ENCODE results near the gene KCNK6.

KCNK6 gene

GRCh38 chr19:38303517-38304351 lies 15.9 kb upstream of the KCNK6 start, which contains the start of gene C19orf33:
TSS of gene C19orf33 (plus strand) at chr19:38304251. CDS start at chr19:38304262, 11 bp downstream.
- no peak for DNase-seq (ENCODE audit: low read depth)
- H3K4me3 ChIP-seq (ENCODE audit: low read depth, low read length), result no peak within 1 kb of the TSS

GRCh38 chr19:38304352-38304865 lies 15.2 kb upstream of the KCNK6 start:
- H3K4me3 ChIP-seq (ENCODE audit: low read depth, low read length), result no peak overlapping the region
- TF ChIP-seq POLR2A (IDR thresholded peaks at IDR 0.05; ENCODE audit: extremely low read depth, insufficient read length) (no peak), MAX (IDR thresholded peaks at IDR 0.05; ENCODE audit: low read depth, low read length) (no peak), MYC (IDR thresholded peaks at IDR 0.05; ENCODE audit: low read depth, low read length) (no peak)
- TF ChIP-seq, protein P1, sequence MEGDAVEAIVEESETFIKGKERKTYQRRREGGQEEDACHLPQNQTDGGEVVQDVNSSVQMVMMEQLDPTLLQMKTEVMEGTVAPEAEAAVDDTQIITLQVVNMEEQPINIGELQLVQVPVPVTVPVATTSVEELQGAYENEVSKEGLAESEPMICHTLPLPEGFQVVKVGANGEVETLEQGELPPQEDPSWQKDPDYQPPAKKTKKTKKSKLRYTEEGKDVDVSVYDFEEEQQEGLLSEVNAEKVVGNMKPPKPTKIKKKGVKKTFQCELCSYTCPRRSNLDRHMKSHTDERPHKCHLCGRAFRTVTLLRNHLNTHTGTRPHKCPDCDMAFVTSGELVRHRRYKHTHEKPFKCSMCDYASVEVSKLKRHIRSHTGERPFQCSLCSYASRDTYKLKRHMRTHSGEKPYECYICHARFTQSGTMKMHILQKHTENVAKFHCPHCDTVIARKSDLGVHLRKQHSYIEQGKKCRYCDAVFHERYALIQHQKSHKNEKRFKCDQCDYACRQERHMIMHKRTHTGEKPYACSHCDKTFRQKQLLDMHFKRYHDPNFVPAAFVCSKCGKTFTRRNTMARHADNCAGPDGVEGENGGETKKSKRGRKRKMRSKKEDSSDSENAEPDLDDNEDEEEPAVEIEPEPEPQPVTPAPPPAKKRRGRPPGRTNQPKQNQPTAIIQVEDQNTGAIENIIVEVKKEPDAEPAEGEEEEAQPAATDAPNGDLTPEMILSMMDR (IDR thresholded peaks at IDR 0.05; ENCODE audit: low read depth, low read length), result no peak
- no peak for DNase-seq (ENCODE audit: low read depth)

More at GRCh38 chr19:38303517-38304351, 15.9 kb upstream of the KCNK6 start, which contains the start of gene C19orf33:
- TF ChIP-seq POLR2A (IDR thresholded peaks at IDR 0.05; ENCODE audit: extremely low read depth, insufficient read length) (no peak), MYC (IDR thresholded peaks at IDR 0.05; ENCODE audit: low read depth, low read length) (no peak), MAX (IDR thresholded peaks at IDR 0.05; ENCODE audit: low read depth, low read length) (no peak)
- TF ChIP-seq, protein P1 (IDR thresholded peaks at IDR 0.05; ENCODE audit: low read depth, low read length), result no peak

DNA sequence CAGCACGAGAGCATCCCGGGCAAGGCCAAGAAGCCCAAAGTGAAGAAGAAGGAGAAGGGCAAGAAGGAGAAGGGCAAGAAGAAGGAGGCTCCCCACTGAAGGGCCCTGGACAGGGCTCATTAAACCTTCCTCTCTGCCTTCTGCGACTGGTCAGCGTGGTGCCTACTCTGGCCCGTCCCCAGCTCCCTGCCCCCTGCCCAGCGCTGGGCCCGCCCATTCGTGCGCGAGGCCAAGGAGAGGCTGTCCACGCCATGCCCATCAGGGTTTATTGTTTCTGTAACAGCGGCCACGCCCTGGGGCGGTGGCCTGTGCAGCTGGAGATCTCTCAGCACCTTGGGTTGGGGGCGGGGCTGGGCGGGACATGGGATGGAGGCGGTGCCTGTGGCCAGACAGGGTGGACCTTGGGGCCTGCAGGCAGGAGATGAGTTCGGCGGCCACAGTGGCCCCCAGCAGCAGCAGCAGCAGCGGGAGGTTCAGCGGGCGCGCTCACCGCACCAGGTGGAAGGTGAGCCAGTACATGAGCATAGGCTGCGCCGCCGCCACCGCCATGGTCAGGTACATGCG lies 14.7 kb upstream of the KCNK6 start:
- no peak overlapping the region for H3K4me3 ChIP-seq (ENCODE audit: low read depth, low read length)
- TF ChIP-seq MAX (IDR thresholded peaks at IDR 0.05; ENCODE audit: low read depth, low read length), result no peak
- TF ChIP-seq POLR2A (IDR thresholded peaks at IDR 0.05; ENCODE audit: extremely low read depth, insufficient read length), result no peak
- no peak for TF ChIP-seq MYC (IDR thresholded peaks at IDR 0.05; ENCODE audit: low read depth, low read length)
- TF ChIP-seq, protein P1 (IDR thresholded peaks at IDR 0.05; ENCODE audit: low read depth, low read length), result no peak
- no peak for DNase-seq (ENCODE audit: low read depth)

GRCh38 chr19:38306236-38306635 lies 13.4 kb upstream of the KCNK6 start:
- H3K4me3 ChIP-seq (ENCODE audit: low read depth, low read length), result no peak overlapping the region
- no peak for DNase-seq (ENCODE audit: low read depth)
- TF ChIP-seq MAX (IDR thresholded peaks at IDR 0.05; ENCODE audit: low read depth, low read length) (no peak), MYC (IDR thresholded peaks at IDR 0.05; ENCODE audit: low read depth, low read length) (no peak), POLR2A (IDR thresholded peaks at IDR 0.05; ENCODE audit: extremely low read depth, insufficient read length) (no peak)
- TF ChIP-seq, protein P1 (IDR thresholded peaks at IDR 0.05; ENCODE audit: low read depth, low read length), result no peak

DNA sequence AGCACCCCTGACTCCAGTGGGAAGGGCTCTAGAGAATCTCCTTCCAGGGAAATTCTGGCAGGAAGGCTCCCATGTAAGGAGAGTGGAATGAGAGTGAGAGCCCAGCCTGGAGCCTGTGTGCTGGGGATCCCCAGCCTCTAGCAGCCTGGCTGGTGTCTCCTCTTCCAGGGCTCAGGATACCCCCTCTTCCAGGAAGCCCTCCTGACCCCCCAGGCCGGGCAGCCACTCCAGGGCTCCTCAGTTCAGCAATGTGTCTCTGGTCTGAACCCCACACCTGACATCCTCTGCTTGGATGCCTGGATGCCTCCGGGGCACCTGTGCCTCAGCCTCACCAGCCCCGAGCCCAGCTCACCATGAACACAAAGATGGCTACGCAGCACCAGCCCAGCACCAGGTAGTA lies 12.6 kb upstream of the KCNK6 start:
- TF ChIP-seq, protein P1 (IDR thresholded peaks at IDR 0.05; ENCODE audit: low read depth, low read length), result no peak
- TF ChIP-seq MYC (IDR thresholded peaks at IDR 0.05; ENCODE audit: low read depth, low read length), result no peak
- no peak overlapping the region for H3K4me3 ChIP-seq (ENCODE audit: low read depth, low read length)
- no peak for DNase-seq (ENCODE audit: low read depth)
